DOHH2 (cell line): ENCODE results near the gene MEGF11.

ENCODE experiments used
- H3F3A ChIP-seq: fragments of 200-600 bp; sonication (generic), shearing (Covaris generic); 2 replicates; pipeline ENCODE4 v1.6.0; 2016; ENCODE audit warnings: antibody characterized with exemption, mild to moderate bottlenecking; ENCODE audit not compliant: control insufficient read depth, insufficient read depth
- H3K27ac ChIP-seq: fragments of 200-600 bp; sonication (generic); 2 replicates; pipeline ENCODE4 v1.5.1; 2014; ENCODE audit warnings: low read depth, mild to moderate bottlenecking, low read length, moderate library complexity
- H3K27me3 ChIP-seq: fragments of 200-600 bp; sonication (generic); 2 replicates; pipeline ENCODE4 v1.6.1; 2014; ENCODE audit warnings: mild to moderate bottlenecking, low read length, mixed read lengths; ENCODE audit not compliant: control insufficient read depth
- H3K36me3 ChIP-seq: fragments of 200-600 bp; sonication (generic); 2 replicates; pipeline ENCODE4 v1.6.1; 2014; ENCODE audit warnings: mild to moderate bottlenecking, low read length, moderate library complexity, mixed read lengths; ENCODE audit not compliant: control insufficient read depth
- H3K4me1 ChIP-seq: fragments of 200-600 bp; sonication (generic); 2 replicates; pipeline ENCODE4 v1.6.1; 2014; ENCODE audit warnings: mild to moderate bottlenecking, low read length, mixed read lengths; ENCODE audit not compliant: control insufficient read depth
- H3K4me2 ChIP-seq: fragments of 200-600 bp; sonication (generic); 2 replicates; pipeline ENCODE4 v1.6.0; 2014; ENCODE audit warnings: mild to moderate bottlenecking, low read length, moderate library complexity
- H3K4me3 ChIP-seq: fragments of 200-600 bp; sonication (generic); 2 replicates; pipeline ENCODE4 v1.5.1; 2014; ENCODE audit warnings: mild to moderate bottlenecking, low read length, mixed read lengths
- H3K79me2 ChIP-seq: fragments of 200-600 bp; sonication (generic); 2 replicates; pipeline ENCODE4 v1.6.1; 2014; ENCODE audit warnings: mild to moderate bottlenecking, low read length, mixed read lengths; ENCODE audit not compliant: control insufficient read depth
- H3K9me2 ChIP-seq: fragments of 200-600 bp; sonication (generic); replicated peaks from 2 replicates; pipeline ENCODE4 v1.6.1; 2014; ENCODE audit warnings: mild to moderate bottlenecking, low read length, mixed read lengths; ENCODE audit not compliant: control insufficient read depth
- H3K9me3 ChIP-seq: fragments of 200-600 bp; sonication (generic); 2 replicates; pipeline ENCODE4 v1.6.1; 2014; ENCODE audit warnings: antibody characterized with exemption, low read length, mixed read lengths; ENCODE audit not compliant: control insufficient read depth, insufficient read depth
- H4K20me1 ChIP-seq: fragments of 200-600 bp; sonication (generic); 2 replicates; pipeline ENCODE4 v1.6.0; 2014; ENCODE audit warnings: low read depth, mild to moderate bottlenecking, antibody characterized with exemption, low read length, moderate library complexity; ENCODE audit not compliant: control insufficient read depth, insufficient read depth
- CTCF ChIP-seq: fragments of 200-600 bp; sonication (generic); IDR thresholded peaks from one replicate; pipeline ENCODE4 v1.5.1; 2014; ENCODE audit warnings: antibody characterized with exemption, mild to moderate bottlenecking, low read depth, low read length; ENCODE audit not compliant: poor library complexity, severe bottlenecking
- EZH2phosphoT487 ChIP-seq: fragments of 200-600 bp; sonication (generic); IDR thresholded peaks from 2 replicates; pipeline ENCODE4 v1.6.1; 2017; ENCODE audit warnings: borderline replicate concordance, mild to moderate bottlenecking, antibody characterized with exemption, low read length, moderate library complexity, mixed read lengths

MEGF11 gene

GRCh38 chr15:65863106-65863505 is 390.4 kb downstream of the MEGF11 start:
- H3K27ac ChIP-seq: no peak overlapping the region
- H3F3A ChIP-seq: peaks cover 6% of the 10 kb centered on the region; the same call in 1 of the 2 replicates
- peak overlapping the region; percentile 55 for H3K4me2 ChIP-seq
- no peaks in the 10 kb centered on the region for H3K27me3 ChIP-seq
- peaks cover 16% of the 10 kb centered on the region for H3K4me1 ChIP-seq
- TF ChIP-seq EZH2phosphoT487 (no peak), CTCF (no peak)
- no peaks in the 10 kb centered on the region for H3K79me2 ChIP-seq
- H3K4me3 ChIP-seq: peak overlapping the region; percentile 12
- no peaks in the 10 kb centered on the region for H4K20me1 ChIP-seq
- H3K9me3 ChIP-seq: no peaks in the 10 kb centered on the region
- no peaks in the 10 kb centered on the region for H3K36me3 ChIP-seq
- no peaks in the 10 kb centered on the region for H3K9me2 ChIP-seq

GRCh38 chr15:65862682-65863081 is 390.9 kb downstream of the MEGF11 start:
- Histone ChIP-seq H3K4me2 (peak overlapping the region; percentile 55), H3K4me3 (peak overlapping the region; percentile 12), H3K9me3 (no peaks in the 10 kb centered on the region)

GRCh38 chr15:65857718-65858402 is 395.7 kb downstream of the MEGF11 start:
- TF ChIP-seq CTCF: no peak

More at GRCh38 chr15:65862682-65863081, 390.9 kb downstream of the MEGF11 start:
- H3K9me2 ChIP-seq: no peaks in the 10 kb centered on the region
- peak; percentile 86 for TF ChIP-seq CTCF
- TF ChIP-seq EZH2phosphoT487: no peak
- H3K79me2 ChIP-seq: no peaks in the 10 kb centered on the region
- H3K36me3 ChIP-seq: no peaks in the 10 kb centered on the region
- peaks cover 10% of the 10 kb centered on the region for H3F3A ChIP-seq
- no peaks in the 10 kb centered on the region for H3K27me3 ChIP-seq
- no peak overlapping the region for H3K27ac ChIP-seq
- H4K20me1 ChIP-seq: no peaks in the 10 kb centered on the region
- H3K4me1 ChIP-seq: peaks cover 19% of the 10 kb centered on the region

More at GRCh38 chr15:65857718-65858402, 395.7 kb downstream of the MEGF11 start:
- H4K20me1 ChIP-seq: no peaks in the 10 kb centered on the region
- no peak overlapping the region for H3K27ac ChIP-seq
- peaks cover 15% of the 10 kb centered on the region for H3K4me1 ChIP-seq
- no peaks in the 10 kb centered on the region for H3K79me2 ChIP-seq
- H3K9me3 ChIP-seq: no peaks in the 10 kb centered on the region
- no peaks in the 10 kb centered on the region for H3K27me3 ChIP-seq
- no peaks in the 10 kb centered on the region for H3K9me2 ChIP-seq
- no peak overlapping the region for H3K4me3 ChIP-seq
- no peaks in the 10 kb centered on the region for H3K36me3 ChIP-seq
- peak overlapping the region; percentile 1; the same call in 1 of the 2 replicates for H3K4me2 ChIP-seq
- H3F3A ChIP-seq: peaks cover 17% of the 10 kb centered on the region
